SU-DHL-6 (cell line): ENCODE results near the gene TSPAN12.

ENCODE experiments used
- H2AFZ ChIP-seq: fragments of 200-600 bp; sonication (generic); 2 replicates; pipeline ENCODE4 v1.6.1; 2014; ENCODE audit warnings: low read depth, mild to moderate bottlenecking, moderate library complexity, mixed read lengths, antibody characterized with exemption, low read length; ENCODE audit not compliant: severe bottlenecking
- H3F3A ChIP-seq: fragments of 200-600 bp; shearing (Covaris generic); 2 replicates; pipeline ENCODE4 v1.6.0; 2016; ENCODE audit warnings: antibody characterized with exemption, mild to moderate bottlenecking; ENCODE audit not compliant: insufficient read depth
- H3K27ac ChIP-seq: fragments of 200-600 bp; sonication (generic); 2 replicates; pipeline ENCODE4 v1.5.1; 2016; ENCODE audit warnings: low read depth, mild to moderate bottlenecking, low read length, moderate library complexity, mixed read lengths
- H3K27me3 ChIP-seq: fragments of 200-600 bp; sonication (generic), shearing (Covaris generic); 2 replicates; pipeline ENCODE4 v1.6.0; 2014; ENCODE audit warnings: mild to moderate bottlenecking, low read length
- H3K36me3 ChIP-seq: fragments of 200-600 bp; sonication (generic); 2 replicates; pipeline ENCODE4 v1.6.1; 2014; ENCODE audit warnings: mild to moderate bottlenecking, low read length, mixed read lengths
- H3K4me2 ChIP-seq: fragments of 300-600, 200-600 bp; shearing (Covaris generic), sonication (generic); 2 replicates; pipeline ENCODE4 v1.6.0; 2014; ENCODE audit warnings: low read length, low read depth, mild to moderate bottlenecking; ENCODE audit not compliant: poor library complexity, severe bottlenecking
- H3K4me3 ChIP-seq: fragments of 200-600 bp; sonication (generic); 2 replicates; pipeline ENCODE4 v1.5.1; 2014; ENCODE audit warnings: antibody characterized with exemption, low read length, mild to moderate bottlenecking, mixed read lengths; ENCODE audit not compliant: insufficient read depth, poor library complexity, severe bottlenecking
- H3K79me2 ChIP-seq: fragments of 200-600 bp; sonication (generic); 2 replicates; pipeline ENCODE4 v1.6.1; 2014; ENCODE audit warnings: mild to moderate bottlenecking, low read length, moderate library complexity; ENCODE audit not compliant: insufficient read depth
- H3K9ac ChIP-seq: fragments of 200-600 bp; sonication (generic); 2 replicates; pipeline ENCODE4 v1.7.0; 2014; ENCODE audit warnings: mild to moderate bottlenecking, low read length
- H3K9me2 ChIP-seq: fragments of 200-600 bp; sonication (generic); replicated peaks from 2 replicates; pipeline ENCODE4 v1.6.1; 2014; ENCODE audit warnings: low read length; ENCODE audit not compliant: insufficient read depth
- H3K9me3 ChIP-seq: fragments of 200-600 bp; sonication (generic); 2 replicates; pipeline ENCODE4 v1.6.1; 2014; ENCODE audit warnings: low read length, mixed read lengths; ENCODE audit not compliant: insufficient read depth
- H4K20me1 ChIP-seq: fragments of 200-600 bp; sonication (generic); 2 replicates; pipeline ENCODE4 v1.6.1; 2014; ENCODE audit warnings: low read depth, mild to moderate bottlenecking, antibody characterized with exemption, low read length, moderate library complexity, mixed read lengths
- EZH2phosphoT487 ChIP-seq: fragments of 200-600 bp; sonication (generic), shearing (Covaris generic); conservative IDR thresholded peaks from 2 replicates; pipeline ENCODE4 v1.6.1; 2018; ENCODE audit warnings: mild to moderate bottlenecking, antibody characterized with exemption, low read length, moderate library complexity, mixed read lengths
- TF ChIP-seq, protein P1 (sequence below): fragments of 200-600 bp; sonication (generic); IDR thresholded peaks from one replicate; pipeline ENCODE4 v1.5.1; 2017; ENCODE audit warnings: antibody characterized with exemption, mild to moderate bottlenecking, low read length, moderate library complexity; ENCODE audit not compliant: insufficient read depth, poor library complexity, severe bottlenecking

The TSPAN12 gene

DNA sequence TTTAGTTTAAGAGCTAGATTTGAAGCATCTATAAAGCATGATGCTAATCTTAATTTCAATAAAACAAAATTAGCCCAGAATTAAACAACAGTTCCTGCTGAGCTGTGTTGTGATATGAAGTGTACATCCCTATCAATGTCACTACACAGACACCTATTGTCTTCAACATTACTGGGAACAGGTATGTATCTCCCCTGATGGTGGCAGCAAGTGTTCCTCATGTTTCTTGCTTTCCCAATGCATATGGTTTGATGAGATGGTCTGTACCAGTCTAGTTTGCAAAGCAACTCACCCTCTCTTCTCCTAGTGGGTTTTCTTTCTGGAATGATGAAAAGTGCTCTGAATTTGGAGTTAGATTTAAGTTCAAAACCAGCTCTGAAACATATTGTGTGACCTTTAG lies 38.1 kb downstream of the TSPAN12 start:
- Histone ChIP-seq H3K9ac (no peak overlapping the region), H3K4me3 (no peak overlapping the region), H3K9me3 (no peaks in the 10 kb centered on the region), H3K27me3 (no peaks in the 10 kb centered on the region), H2AFZ (no peak overlapping the region), H4K20me1 (no peaks in the 10 kb centered on the region), H3K9me2 (no peaks in the 10 kb centered on the region), H3K4me2 (no peak overlapping the region), H3K27ac (no peak overlapping the region), H3K79me2 (no peaks in the 10 kb centered on the region), H3K36me3 (no peaks in the 10 kb centered on the region), H3F3A (no peaks in the 10 kb centered on the region)
- TF ChIP-seq, protein P1, sequence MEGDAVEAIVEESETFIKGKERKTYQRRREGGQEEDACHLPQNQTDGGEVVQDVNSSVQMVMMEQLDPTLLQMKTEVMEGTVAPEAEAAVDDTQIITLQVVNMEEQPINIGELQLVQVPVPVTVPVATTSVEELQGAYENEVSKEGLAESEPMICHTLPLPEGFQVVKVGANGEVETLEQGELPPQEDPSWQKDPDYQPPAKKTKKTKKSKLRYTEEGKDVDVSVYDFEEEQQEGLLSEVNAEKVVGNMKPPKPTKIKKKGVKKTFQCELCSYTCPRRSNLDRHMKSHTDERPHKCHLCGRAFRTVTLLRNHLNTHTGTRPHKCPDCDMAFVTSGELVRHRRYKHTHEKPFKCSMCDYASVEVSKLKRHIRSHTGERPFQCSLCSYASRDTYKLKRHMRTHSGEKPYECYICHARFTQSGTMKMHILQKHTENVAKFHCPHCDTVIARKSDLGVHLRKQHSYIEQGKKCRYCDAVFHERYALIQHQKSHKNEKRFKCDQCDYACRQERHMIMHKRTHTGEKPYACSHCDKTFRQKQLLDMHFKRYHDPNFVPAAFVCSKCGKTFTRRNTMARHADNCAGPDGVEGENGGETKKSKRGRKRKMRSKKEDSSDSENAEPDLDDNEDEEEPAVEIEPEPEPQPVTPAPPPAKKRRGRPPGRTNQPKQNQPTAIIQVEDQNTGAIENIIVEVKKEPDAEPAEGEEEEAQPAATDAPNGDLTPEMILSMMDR = no peak
- TF ChIP-seq EZH2phosphoT487 = no peak

GRCh38 chr7:120817851-120818250 lies 40.1 kb downstream of the TSPAN12 start:
- Histone ChIP-seq H3K36me3 (no peaks in the 10 kb centered on the region), H3K9me2 (no peaks in the 10 kb centered on the region), H2AFZ (no peak overlapping the region), H3K9ac (no peak overlapping the region), H3K9me3 (no peaks in the 10 kb centered on the region), H3K4me2 (no peak overlapping the region), H3K27ac (no peak overlapping the region), H3K27me3 (no peaks in the 10 kb centered on the region), H3K79me2 (no peaks in the 10 kb centered on the region), H3F3A (no peaks in the 10 kb centered on the region), H3K4me3 (no peak overlapping the region), H4K20me1 (no peaks in the 10 kb centered on the region)
- TF ChIP-seq EZH2phosphoT487 = no peak
- TF ChIP-seq, protein P1 = no peak

GRCh38 chr7:120814253-120814939 lies 43.5 kb downstream of the TSPAN12 start:
- Histone ChIP-seq H3K9me3 (no peaks in the 10 kb centered on the region), H3K9ac (no peak overlapping the region), H3K36me3 (no peaks in the 10 kb centered on the region), H3K27me3 (no peaks in the 10 kb centered on the region), H3K4me2 (no peak overlapping the region), H3K27ac (no peak overlapping the region), H4K20me1 (no peaks in the 10 kb centered on the region), H3K4me3 (no peak overlapping the region), H3K9me2 (no peaks in the 10 kb centered on the region), H3K79me2 (no peaks in the 10 kb centered on the region), H2AFZ (no peak overlapping the region), H3F3A (no peaks in the 10 kb centered on the region)
- TF ChIP-seq, protein P1 = no peak
- TF ChIP-seq EZH2phosphoT487 = no peak
